GM12892 (cell line): ENCODE results near the gene DDR2.

ENCODE experiments used
- POLR2A ChIP-seq: IDR thresholded peaks from 2 replicates; pipeline ENCODE4 v1.6.1; 2011; ENCODE audit warnings: low read depth, low read length, control low read depth
- POLR2AphosphoS5 ChIP-seq: IDR thresholded peaks from 2 replicates; pipeline ENCODE4 v1.6.1; 2011; ENCODE audit warnings: low read depth, low read length, control low read depth

GRCh38 chr1:162679298-162679697 is 47.0 kb downstream of the DDR2 start:
- TF ChIP-seq POLR2A (no peak), POLR2AphosphoS5 (no peak)
